H1 (cell line): Measurements from ENCODE around the gene NADSYN1. TPM values are rescaled to one million over a fixed set of nuclear protein-coding genes. Genes with fewer than 3 reads are reported as not detected.

Source experiments
- ATF2 ChIP-seq: IDR thresholded peaks from 2 replicates; pipeline ENCODE4 v1.6.1; 2012; ENCODE audit warnings: low read length, inconsistent platforms
- CEBPB ChIP-seq: IDR thresholded peaks from 2 replicates; pipeline ENCODE4 v1.6.1; 2012; ENCODE audit warnings: low read depth, low read length
- KDM1A ChIP-seq: fragments of 200-600, 300-600 bp; sonication (generic); IDR thresholded peaks from 2 replicates; pipeline ENCODE4 v1.7.1; 2016; ENCODE audit warnings: mild to moderate bottlenecking, low read length, borderline replicate concordance
- POLR2AphosphoS5 ChIP-seq: IDR thresholded peaks from 2 replicates; pipeline ENCODE4 v1.6.1; 2011; ENCODE audit warnings: low read depth, low read length
- RAD21 ChIP-seq, 2 experiments: IDR thresholded peaks in 1 of 2; conservative IDR thresholded peaks in 1 of 2; 2 replicates each; pipeline ENCODE4 v1.6.1; 2011; ENCODE audit warnings: low read depth in 2 of 2, low read length in 2 of 2, improper control_type of control experiment in 1 of 2, inconsistent platforms in 1 of 2, mild to moderate bottlenecking in 1 of 2, moderate library complexity in 1 of 2
- SIRT6 ChIP-seq: IDR thresholded peaks from one replicate; pipeline ENCODE4 v1.7.1; 2012; ENCODE audit warnings: low read length, inconsistent platforms
- SIX5 ChIP-seq: IDR thresholded peaks from 2 replicates; pipeline ENCODE4 v1.6.1; 2011; ENCODE audit warnings: mild to moderate bottlenecking, low read depth, low read length
- TAF1 ChIP-seq: IDR thresholded peaks from 2 replicates; pipeline ENCODE4 v1.6.1; 2011; ENCODE audit warnings: mild to moderate bottlenecking, low read depth, low read length
- TBP ChIP-seq: IDR thresholded peaks from 2 replicates; pipeline ENCODE4 v1.6.1; 2011; ENCODE audit warnings: low read depth, low read length, improper control_type of control experiment
- TEAD4 ChIP-seq: IDR thresholded peaks from 2 replicates; pipeline ENCODE4 v1.6.1; 2012; ENCODE audit warnings: low read depth, low read length, inconsistent platforms, mixed read lengths
- polyA plus RNA-seq, 7 experiments: library from polyadenylated mRNA; depleted of rRNA in 3 of 7; stranded (reverse) in 5 of 7; unstranded in 2 of 7; fragments of >200 nt in 5 of 7; fragments of 200-250 nt in 2 of 7; gene quantifications; 1 replicate in 5 of 7; 2 replicates in 1 of 7; 4 replicates in 1 of 7; pipeline versions ENCODE4 v1.2.1 to v1.2.3, GENCODE V29; 2011 to 2013; ENCODE audit warnings: missing spikeins in 2 of 7, mixed read lengths in 2 of 7
- total RNA-seq: library from RNA; stranded (reverse); fragmentation: NEBNext Ultra II Directional; extraction: Animal tissue kit (Norgen Biotek cat#: 25700); gene quantifications from 2 replicates; pipeline ENCODE4 v1.2.1, GENCODE V29; 2021

NADSYN1 gene
- total and polyA plus RNA-seq, 2 of the 8 experiments (the other 6 are each of a cell fraction or from before 2014, with no cell fraction given) = 38.3 to 38.6 TPM

GRCh38 chr11:71476926-71477640 lies 24.1 kb downstream of the NADSYN1 start (continued):
- TF ChIP-seq CEBPB (no peak), SIX5 (no peak), ATF2 (no peak), POLR2AphosphoS5 (no peak), TEAD4 (no peak), KDM1A (no peak), TBP (no peak), TAF1 (no peak), SIRT6 (no peak), RAD21 (IDR thresholded peaks at IDR 0.05 in 1 of 2, conservative IDR thresholded peaks at IDR 0.05 in 1 of 2; ENCODE audit: low read depth in 2 of 2, low read length in 2 of 2) (no peak)
